HG02610 (cell line): ENCODE results near the gene PLLP.
A peak's percentile ranks its signal among the peaks of the same experiment; 100 is the strongest.

ENCODE experiments used
- ATAC-seq: cut with Tn5 transposase; IDR thresholded peaks from one replicate; pipeline ENCODE4 v1.9.1; 2021; ENCODE audit warnings: mild to moderate bottlenecking, moderate library complexity; ENCODE audit not compliant: unreplicated experiment

Gene PLLP

GRCh38 chr16:57303021-57303909 is 18.8 kb upstream of the PLLP start:
- ATAC-seq: no peak

- ATAC-seq: no peak
These were observed 16.8 kb upstream of the PLLP start for GRCh38 chr16:57301126-57301817.

GRCh38 chr16:57300387-57301125 is 16.1 kb upstream of the PLLP start:
- ATAC-seq: peak; percentile 82

- peak; percentile 52 for ATAC-seq
These were observed 15.4 kb upstream of the PLLP start for GRCh38 chr16:57299719-57300386.

- ATAC-seq: peak; percentile 9
These were observed 14.7 kb upstream of the PLLP start for GRCh38 chr16:57299009-57299718.

GRCh38 chr16:57297856-57298255 is 13.4 kb upstream of the PLLP start:
- ATAC-seq: no peak

- no peak for ATAC-seq
These were observed 5.2 kb upstream of the PLLP start for GRCh38 chr16:57289391-57290257.

GRCh38 chr16:57285379-57285778 is 907 bp upstream of the PLLP start:
- ATAC-seq: no peak

- ATAC-seq: no peak
These were observed 486 bp upstream of the PLLP start for GRCh38 chr16:57284952-57285363.

GRCh38 chr16:57283959-57284208 is 588 bp downstream of the PLLP start:
- no peak for ATAC-seq

- ATAC-seq: no peak
These were observed 1.1 kb downstream of the PLLP start for GRCh38 chr16:57283214-57283958.

- no peak for ATAC-seq
These were observed 1.8 kb downstream of the PLLP start for GRCh38 chr16:57282510-57283213.

- ATAC-seq: no peak
These were observed 2.7 kb downstream of the PLLP start for GRCh38 chr16:57281791-57282190.

GRCh38 chr16:57279780-57280638 is 4.5 kb downstream of the PLLP start:
- ATAC-seq: no peak

GRCh38 chr16:57278494-57278893 is 6.0 kb downstream of the PLLP start:
- no peak for ATAC-seq

GRCh38 chr16:57277586-57277985 is 6.9 kb downstream of the PLLP start:
- peak; percentile 38 for ATAC-seq

GRCh38 chr16:57276596-57276995 is 7.9 kb downstream of the PLLP start:
- no peak for ATAC-seq
